Fibroblast of upper back skin (primary cell): ENCODE results near the gene KRTAP12-3.
"Not testable (repeated sequence)": the region's sequence is repeated elsewhere in the genome, so short reads cannot be mapped to it uniquely, and the experiment has no call there.

Source experiments
- DNase-seq: peaks from one replicate; pipeline ENCODE4 v3.0.0-alpha.2; 2013

KRTAP12-3 gene, protein sequence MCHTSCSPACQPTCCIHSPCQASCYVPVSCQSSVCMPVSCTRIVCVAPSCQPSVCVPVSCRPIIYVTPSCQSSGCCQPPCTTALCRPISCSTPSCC

DNA sequence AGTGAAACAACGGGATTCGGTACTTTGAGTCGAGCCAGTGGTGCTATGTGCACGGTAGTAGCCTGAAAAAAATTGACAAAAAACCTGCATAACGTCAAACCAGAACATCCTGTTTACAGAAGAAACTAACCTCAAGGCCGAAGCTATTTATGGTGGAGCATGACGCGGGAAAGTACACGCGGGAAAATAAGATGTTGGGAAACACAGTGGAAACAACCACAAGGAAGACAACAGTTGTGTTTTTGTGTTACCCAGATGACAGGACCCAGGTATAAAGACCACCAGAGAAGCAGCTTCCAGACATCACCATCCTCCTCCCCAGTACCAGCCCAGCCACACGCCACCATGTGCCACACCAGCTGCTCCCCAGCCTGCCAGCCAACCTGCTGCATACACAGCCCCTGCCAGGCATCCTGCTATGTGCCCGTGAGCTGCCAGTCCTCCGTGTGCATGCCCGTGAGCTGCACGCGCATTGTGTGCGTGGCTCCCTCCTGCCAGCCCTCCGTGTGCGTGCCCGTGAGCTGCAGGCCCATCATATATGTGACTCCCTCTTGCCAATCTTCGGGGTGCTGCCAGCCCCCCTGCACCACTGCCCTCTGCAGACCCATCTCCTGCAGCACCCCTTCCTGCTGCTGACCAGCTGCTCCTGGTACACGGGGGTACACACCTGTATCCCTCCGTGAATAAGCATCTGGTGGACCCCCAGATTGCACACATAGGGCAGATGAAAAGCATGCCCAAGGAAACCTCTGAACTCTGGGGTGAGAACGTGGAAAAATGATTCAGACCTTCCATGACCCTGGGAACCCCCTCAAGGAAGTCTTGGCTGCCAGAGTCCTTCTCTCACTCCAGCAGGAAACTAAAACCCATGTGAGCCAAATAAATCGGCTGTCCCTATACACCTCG is at the start of gene KRTAP12-3:
Gene KRTAP12-3, plus strand, starts transcription at position 298 of the 906 bp plus-strand sequence. Its CDS starts 48 bp downstream, at position 346.
- DNase-seq = no peak

DNA sequence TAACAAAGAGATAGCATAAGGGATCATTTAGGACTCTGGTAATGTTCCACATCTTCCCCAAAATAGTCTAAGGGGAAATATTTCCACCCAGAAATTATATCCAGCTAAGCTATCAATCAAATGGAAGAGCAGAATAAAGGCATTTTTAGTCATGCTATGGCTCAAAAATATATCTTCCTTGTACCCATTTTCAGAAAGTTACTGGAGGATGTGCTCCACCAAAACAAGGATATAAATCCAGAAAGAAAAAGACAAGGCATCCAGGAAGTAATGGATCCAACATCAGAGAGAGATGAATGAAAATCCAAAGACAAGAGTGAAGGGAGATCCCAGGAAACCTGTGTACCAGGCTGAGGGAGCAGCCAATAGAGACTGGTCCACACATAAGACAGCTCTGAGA is 48.5 kb upstream of the KRTAP12-3 start:
- DNase-seq = no peak

DNA sequence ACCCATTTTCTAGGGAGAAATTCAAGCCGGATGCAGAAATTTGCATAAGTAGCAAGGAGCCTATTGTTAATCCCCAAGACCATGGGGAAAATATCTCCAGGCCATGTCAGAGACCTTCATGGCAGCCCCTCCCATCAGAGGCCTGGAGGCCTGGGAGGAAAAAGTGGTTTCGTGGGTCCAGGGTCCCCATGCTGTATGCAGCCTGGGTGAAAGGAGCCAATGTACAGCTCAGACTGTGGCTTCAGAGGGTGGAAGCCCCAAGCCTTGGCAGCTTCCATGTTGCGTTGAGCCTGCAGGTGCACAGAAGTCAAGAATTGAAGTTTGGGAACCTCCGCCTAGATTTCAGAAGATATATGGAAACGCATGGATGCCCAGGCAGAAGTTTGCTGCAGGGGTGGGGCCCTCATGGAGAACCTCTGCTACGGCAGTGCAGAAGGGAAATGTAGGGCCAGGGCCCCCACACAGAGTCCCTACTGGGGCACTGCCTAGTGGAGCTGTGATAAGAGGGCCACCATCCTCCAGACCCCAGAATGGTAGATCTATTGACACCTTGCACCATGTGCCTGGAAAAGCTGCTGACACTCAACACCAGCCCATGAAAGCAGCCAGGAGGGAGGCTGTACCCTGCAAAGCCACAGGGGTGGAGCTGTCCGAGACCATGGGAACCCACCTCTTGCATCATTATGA is 47.4 kb upstream of the KRTAP12-3 start:
- not testable (repeated sequence) for DNase-seq

DNA sequence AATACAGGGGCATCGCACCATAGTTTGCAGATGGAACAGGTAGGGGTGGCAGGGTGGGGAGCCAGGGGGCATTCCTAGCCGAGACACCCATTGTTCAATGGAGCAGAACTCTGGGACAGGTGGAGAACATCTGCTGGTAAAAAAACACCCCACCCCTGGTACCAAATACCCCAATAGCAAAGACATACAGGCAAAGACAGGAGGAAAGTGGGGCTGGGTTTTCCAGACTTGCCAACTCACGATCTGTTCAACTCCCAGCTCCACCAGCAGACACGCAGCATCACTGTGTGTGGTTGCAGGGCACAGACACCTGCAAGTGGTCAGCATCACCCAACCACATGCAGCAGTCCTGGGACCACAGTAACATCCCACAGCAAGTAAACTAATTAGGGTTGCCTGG is 46.2 kb upstream of the KRTAP12-3 start:
- DNase-seq = no peak

DNA sequence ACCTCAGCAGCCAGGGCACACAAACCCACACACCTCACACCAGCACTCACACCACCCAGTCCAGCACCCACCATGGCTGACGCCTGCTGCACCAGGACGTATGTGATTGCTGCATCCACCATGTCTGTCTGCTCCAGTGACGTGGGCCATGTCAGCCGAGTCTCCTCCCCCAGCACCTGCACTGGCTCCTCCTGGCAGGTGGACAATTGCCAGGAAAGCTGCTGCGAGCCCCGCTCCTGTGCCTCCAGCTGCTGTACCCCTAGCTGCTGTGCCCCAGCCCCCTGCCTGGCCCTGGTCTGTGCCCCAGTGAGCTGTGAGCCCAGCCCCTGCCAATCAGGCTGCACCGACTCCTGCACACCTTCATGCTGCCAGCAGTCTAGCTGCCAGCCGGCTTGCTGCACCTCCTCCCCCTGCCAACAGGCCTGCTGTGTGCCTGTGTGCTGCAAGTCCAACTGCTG is 45.7 kb upstream of the KRTAP12-3 start, which contains the start of gene KRTAP10-8:
Gene KRTAP10-8, plus strand, starts transcription at position 51 of the 458 bp plus-strand sequence. Its CDS starts 22 bp downstream, at position 73.
- no peak for DNase-seq

DNA sequence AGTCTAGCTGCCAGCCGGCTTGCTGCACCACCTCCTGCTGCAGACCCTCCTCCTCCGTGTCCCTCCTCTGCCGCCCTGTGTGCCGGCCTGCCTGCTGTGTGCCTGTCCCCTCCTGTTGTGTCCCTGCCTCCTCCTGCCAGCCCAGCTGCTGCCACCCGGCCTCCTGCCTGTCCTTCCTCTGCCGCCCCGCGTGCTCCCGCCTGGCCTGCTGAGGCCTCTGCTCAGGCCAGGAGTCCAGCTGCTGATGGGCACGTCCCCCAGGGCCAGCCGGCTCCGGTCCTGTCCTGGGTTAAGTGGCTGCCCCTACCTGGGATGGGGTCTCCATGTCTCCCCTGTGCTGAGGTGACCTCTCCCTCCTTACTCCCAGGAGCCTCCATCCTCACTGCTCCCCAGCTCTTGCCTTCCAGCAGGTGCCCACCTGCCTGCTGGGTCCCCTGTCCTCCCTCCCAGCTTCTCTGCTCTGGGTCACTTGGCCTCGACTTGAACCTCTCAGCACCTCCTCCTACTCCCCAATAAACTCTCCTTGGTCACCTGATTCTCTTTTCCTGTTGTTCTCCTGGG is 45.0 kb upstream of the KRTAP12-3 start:
- no peak for DNase-seq

DNA sequence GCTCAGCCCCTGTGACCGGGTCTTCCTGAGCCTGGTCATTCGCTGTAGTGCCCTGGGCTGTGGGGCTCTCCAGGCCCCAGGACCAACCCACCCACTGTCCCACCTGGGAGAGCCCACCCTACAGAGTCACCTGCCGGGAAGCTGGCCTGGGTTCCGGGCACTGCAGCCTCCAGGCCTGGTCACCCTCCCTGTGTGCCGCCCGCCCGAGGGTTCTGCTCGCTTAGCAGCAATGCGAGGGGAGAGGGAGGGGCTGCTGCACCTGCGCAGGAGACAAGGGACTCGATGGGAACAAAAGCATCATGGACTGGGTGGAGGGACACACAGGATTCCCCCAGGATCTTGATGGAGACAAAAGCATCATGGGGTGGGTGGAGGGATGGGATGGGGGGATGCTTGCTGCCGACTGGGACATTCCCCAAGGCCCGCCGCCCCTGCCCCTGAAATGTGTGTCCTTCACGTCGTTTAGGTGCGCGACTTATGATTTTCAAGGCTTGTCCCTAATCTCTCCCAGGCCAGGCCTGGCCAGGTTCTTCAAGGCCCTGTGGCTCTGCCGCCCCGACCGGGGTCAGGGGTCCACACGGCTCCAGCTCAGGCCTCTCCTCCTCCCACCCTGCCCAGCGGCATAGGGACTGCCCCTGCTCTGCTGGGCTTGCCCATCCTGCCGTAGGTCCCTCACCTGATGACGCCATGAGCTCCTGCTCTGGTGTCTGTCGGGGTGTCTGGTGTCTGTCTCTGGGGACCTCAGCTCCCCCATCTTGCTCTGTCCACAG is 44.2 kb upstream of the KRTAP12-3 start:
- no peak for DNase-seq

DNA sequence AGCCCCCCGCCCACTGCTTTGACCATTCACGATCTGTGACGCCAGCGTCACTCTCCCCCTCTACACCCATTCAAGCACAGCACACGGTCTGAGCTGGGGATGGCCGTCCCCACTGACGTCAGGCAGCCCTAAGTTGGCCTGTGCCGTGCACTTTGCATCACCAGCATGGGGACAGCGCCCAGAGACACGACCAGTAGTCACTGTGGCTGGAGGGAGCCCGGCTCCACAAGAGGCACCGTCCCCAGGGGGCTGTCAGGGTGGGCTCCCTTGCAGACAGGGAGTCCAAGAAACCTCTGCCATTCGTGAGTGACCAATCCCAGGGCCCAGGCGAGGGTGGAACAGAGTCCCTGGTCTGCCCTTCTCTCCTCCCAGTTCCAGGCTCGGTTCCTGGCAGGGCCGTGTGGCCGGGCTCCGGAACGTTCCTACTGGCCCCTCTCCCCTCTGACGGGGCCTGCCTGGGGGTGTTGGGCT is 43.5 kb upstream of the KRTAP12-3 start:
- DNase-seq = no peak

DNA sequence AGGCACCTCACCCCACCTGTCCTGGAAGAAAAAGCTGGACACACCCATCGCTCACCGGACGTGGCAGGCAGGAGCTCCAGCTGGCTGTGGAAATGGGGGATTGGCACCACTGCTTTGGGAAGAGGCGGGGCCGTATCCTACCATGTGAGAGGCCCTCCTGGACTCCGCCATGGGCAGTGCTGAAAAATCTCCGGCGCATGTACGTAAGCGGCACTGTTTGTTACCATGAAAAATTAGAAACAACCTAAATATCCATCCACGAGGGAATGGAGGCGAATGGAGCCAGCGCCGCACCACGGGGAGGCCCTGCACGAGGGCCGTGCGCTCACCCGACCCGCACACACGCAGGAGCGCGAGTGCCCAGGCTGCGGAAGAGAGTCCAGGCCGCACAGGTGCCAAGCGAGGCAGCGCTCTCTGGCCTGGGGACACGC is 42.8 kb upstream of the KRTAP12-3 start:
- no peak for DNase-seq

DNA sequence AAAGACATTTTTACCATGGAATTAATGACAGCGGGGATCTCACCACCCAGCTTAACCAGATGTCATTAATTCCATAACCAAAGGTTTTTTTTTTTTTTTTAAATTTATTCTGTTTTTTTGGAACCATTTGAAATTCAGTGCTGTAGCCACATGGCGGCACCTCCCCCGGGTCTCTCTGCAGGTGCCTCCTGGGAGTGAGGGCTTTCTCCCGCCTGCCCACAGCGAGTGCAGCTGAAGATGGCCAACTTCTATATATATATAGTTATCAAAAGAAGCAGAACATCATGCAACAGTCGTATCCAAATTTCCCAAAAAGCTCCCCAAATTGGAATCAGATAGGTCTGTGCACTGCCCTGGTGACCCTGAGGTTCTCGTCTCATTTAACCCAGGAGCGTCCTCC is 42.3 kb upstream of the KRTAP12-3 start:
- no peak for DNase-seq

DNA sequence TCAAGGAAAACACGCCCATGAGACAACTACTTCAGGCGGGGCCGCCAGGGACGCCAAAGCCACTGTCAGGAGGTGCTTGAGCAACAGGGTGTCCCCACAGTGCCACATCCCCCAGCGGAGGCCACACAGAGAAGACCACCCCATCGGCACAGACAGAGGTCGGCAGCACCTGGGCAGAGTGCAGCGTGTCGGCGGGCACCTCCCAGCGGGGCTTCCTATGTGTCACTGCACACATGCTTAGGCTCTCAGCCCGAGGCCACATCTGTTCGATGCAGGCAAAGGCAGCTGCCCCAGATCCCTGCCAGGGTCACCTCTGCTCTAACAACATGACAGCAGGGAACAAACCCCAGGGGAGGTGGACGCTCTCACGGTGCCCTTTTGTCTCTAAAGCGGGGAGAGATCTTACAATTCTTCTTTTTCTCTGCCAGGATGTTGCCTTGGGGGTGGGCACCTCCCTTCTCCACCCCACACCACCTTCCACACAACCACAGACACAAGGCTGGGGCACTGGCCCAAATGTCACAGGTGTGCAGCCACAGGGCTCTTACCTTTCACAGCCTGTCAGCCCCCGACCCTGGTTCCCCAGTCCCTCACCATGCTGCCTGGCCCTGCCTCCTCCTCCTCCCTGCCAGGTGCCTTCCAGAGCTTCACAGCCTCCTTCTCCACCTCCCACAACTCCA is 41.7 kb upstream of the KRTAP12-3 start:
- no peak for DNase-seq

DNA sequence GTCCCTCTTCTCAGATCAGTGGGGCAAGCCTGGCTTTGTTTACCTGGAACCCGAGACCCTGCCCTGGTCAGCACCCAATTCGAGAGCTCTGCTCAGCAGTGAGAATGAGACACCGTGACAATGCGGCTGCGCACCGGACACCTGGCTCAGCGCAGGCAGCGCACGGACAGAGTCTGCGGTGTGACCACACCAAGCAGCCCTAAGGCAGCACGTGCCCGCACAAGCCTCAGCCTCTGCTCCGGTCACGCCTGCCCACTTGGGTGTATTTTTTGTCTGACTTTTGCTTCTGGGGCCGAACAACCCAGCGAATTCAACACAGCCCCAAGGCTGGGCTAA is 41.2 kb upstream of the KRTAP12-3 start:
- DNase-seq = no peak

DNA sequence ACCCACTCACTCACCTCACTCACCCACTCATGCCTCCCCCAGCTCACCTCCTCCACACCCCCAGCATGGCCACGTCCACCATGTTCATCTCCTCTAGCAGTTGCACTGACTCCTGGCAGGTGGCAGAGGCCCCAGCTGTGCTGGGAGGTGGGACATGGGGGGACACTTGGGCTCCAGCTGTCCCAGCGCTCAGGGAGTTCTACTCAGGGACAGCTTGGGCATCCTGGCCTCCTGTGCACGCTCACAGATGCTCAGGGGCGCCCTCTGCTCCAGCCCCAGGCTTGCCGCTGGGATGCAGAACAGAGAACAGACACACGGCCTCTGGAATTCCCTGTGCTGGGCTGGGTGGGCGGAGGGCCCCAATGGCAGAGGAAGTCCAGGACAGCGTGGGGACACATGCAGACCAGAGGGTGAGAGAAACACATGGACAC is 40.6 kb upstream of the KRTAP12-3 start:
- DNase-seq = no peak

DNA sequence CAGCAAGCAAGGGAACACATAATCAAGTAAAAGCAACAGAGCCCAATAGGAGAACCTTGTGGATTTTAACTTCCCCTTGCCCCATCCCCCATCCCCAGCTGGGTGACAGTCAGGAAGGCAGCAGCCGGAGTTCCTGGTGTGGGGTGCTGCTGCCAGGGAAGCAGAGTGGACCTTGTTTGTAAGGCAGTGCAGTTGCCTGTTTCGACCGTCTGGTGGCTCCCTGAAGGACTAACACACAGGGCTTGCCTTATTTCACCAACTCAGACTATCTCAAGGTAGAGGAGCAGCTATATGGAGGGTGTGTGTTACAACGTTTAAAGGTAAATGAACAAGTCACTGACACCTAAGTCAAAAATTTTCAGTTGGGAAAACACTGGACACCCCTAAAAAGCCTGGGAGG is 39.2 kb upstream of the KRTAP12-3 start:
- DNase-seq = no peak

DNA sequence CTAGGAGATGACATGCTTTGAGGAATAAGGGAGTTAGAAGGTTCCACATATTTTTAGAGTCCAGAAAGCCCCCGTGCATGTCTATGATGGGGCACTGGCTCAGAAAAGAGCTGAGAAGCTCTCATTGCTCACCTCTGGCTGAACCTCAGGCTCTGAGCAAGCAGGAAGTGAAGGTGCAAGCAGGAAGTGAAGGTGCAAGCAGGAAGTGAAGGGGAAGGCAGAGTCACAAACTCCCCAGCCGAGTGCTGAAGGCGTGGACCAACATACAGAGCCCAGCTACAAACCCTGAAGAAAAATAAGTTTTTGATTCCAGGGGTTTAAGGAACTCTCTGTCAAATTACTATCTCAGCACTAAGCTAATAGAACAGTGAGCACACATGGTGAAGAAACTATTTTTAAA is 38.8 kb upstream of the KRTAP12-3 start:
- no peak for DNase-seq

DNA sequence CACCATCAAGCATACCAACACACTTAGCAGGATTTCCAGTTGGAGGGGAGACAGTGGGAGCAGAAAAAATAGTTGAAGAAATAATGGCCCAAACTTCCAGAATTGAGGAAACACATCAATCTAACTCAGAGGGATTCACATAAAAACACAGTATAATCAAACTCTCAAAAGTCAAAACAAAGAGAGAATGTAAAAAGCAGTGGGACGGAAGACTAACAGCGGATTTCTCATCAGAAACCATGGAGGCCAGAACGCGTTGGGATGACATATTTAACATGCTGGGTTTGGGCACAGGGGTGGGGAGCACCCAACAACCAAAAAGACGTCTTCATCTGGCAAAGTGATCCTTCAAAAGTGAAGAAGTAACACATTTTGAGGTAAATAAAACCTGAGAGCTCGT is 37.8 kb upstream of the KRTAP12-3 start:
- DNase-seq = no peak

DNA sequence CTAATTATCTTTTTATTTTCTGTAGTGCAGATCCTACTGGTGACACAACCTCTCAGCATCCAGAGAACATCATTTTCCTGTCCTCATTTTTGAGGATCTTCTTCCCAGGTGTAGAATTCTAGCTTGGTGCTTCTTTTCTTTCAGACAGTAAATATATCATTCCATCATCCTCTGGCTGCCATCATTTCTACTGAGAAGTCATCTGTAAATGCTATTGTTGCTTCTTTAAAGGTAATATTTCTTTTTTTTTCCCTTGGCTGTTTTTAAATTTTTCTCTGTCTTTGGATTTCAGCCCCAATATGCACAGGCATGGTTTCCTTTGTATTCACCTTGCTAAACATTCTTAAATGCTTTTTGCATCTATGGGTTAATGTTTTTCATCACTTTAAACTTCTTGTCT is 34.2 kb upstream of the KRTAP12-3 start:
- DNase-seq = no peak

DNA sequence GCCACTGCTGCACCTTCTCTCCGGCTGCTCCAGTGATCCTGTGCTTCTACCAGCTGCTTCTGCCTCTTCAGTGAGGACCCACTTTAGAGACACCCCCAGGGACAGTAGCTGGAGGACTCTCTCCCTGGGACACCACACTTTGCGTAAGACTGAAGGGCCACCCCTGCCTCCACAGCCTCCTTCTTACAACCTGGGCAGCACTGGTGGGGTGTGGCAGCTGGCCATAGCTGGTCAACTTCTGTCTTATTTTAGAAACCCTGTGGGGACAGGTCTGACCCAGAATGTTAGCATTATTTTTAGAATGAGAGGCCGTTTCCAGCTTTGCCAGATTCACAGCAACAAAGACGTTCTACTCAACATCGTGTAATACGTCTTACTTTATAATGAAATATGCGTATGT is 32.0 kb upstream of the KRTAP12-3 start:
- no peak for DNase-seq

DNA sequence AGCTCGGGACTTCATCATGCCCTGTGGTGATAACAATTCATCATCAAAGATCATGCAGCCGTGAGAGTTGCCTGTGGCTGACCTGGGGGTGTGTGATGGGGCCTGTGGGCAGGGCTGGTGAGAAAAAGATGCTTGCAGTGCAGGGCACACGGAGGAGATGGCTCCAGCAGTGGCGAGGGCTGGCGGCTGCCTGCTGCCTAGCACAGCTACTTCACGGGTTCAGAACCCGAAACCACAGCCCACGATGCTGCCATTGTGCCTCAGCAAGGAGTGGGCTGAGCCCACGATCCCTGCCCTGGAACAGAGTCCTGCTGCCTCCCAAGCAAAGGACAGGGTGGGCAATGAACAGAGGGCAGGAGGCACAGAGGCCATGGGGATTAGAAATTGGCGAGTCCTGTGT is 31.5 kb upstream of the KRTAP12-3 start:
- no peak for DNase-seq

DNA sequence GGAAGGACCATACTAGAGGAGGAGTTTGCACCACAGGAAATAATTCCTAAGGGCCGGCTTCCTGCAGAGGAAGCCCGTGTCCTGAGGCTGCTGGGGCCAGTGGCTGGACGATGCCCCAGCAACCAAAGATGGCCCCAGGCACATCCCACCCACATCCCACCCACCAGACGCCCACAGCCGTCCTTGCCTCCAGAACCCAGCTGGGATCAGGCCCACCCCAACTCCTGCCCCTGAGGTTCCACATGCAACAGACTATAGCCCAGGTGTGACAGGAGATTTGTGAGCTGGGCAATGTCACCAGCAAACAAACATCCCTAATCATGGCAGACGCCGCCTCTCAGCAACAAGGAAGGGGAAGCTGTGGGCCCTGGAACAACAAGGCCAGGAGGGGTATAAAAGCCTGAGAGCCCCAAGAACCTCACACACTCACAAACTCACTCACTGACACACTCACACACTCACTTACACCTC is 31.0 kb upstream of the KRTAP12-3 start, which contains the start of gene KRTAP10-9:
Gene KRTAP10-9, plus strand, starts transcription at position 421 of the 471 bp plus-strand sequence. CDS start 79 bp downstream, outside the sequence.
- DNase-seq = no peak

DNA sequence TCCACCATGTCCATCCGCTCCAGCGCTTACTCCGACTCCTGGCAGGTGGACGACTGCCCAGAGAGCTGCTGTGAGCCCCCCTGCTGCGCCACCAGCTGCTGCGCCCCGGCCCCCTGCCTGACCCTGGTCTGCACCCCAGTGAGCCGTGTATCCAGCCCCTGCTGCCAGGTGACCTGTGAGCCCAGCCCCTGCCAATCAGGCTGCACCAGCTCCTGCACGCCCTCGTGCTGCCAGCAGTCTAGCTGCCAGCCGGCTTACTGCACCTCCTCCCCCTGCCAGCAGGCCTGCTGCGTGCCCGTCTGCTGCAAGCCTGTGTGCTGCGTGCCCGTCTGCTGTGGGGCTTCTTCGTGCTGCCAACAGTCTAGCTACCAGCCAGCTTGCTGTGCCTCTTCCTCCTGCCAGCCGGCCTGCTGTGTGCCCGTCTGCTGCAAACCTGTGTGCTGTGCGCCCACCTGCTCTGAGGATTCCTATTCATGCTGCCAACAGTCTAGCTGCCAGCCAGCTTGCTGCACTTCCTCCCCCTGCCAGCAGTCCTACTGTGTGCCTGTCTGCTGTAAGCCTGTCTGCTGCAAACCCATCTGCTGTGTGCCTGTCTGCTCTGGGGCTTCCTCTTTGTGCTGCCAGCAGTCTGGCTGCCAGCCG is 30.4 kb upstream of the KRTAP12-3 start:
- DNase-seq = not testable (repeated sequence)
